Natural killer cell (primary cell): ENCODE measurements around the gene C11orf16. TPM values are rescaled to one million over a fixed set of nuclear protein-coding genes. Genes with fewer than 3 reads are reported as not detected.
"Not testable (repeated sequence)": the region's sequence is repeated elsewhere in the genome, so short reads cannot be mapped to it uniquely, and the experiment has no call there.

Experiments used
- ATAC-seq, 3 donors: fragments of 150-1000 bp in 2 of 3; fragments of 200-7000 bp in 1 of 3; cut with Tn5 transposase; 1 replicate in 1 of 3; 2 replicates in 2 of 3; pipeline ENCODE4 v1.10.0; 2021; ENCODE audit warnings: mild to moderate bottlenecking in 2 of 3, moderate library complexity in 2 of 3
- DNase-seq, 2 donors: peaks; one replicate each; pipeline versions ENCODE4 v3.0.0 to v3.0.0-alpha.2; 2013 to 2021; ENCODE audit warnings: mixed read lengths in 1 of 2
- H3K27ac ChIP-seq: one replicate; pipeline ENCODE4 v1.5.1; 2013; ENCODE audit warnings: mild to moderate bottlenecking, low read length
- H3K27me3 ChIP-seq: one replicate; pipeline ENCODE4 v1.6.1; 2013; ENCODE audit warnings: low read length; ENCODE audit not compliant: control insufficient read depth, insufficient read depth
- H3K36me3 ChIP-seq: one replicate; pipeline ENCODE4 v1.6.1; 2013; ENCODE audit warnings: low read length; ENCODE audit not compliant: control insufficient read depth, insufficient read depth
- H3K4me1 ChIP-seq: one replicate; pipeline ENCODE4 v1.6.1; 2013; ENCODE audit warnings: low read length; ENCODE audit not compliant: control insufficient read depth, insufficient read depth
- H3K4me3 ChIP-seq: one replicate; pipeline ENCODE4 v1.5.1; 2013; ENCODE audit warnings: low read length
- H3K9me3 ChIP-seq: one replicate; pipeline ENCODE4 v1.6.1; 2013; ENCODE audit warnings: low read length; ENCODE audit not compliant: control insufficient read depth, insufficient read depth
- H3K27ac Mint-ChIP-seq, 2 donors: one replicate each; pipeline ENCODE4 v1.8.0; 2022; ENCODE audit warnings: mild to moderate bottlenecking in 2 of 2, mixed read lengths in 2 of 2, moderate library complexity in 1 of 2
- H3K27me3 Mint-ChIP-seq, 2 donors: one replicate each; pipeline ENCODE4 v1.8.0; 2022; ENCODE audit warnings: low read depth in 2 of 2, mixed read lengths in 2 of 2
- H3K36me3 Mint-ChIP-seq: one replicate; pipeline ENCODE4 v1.8.0; 2022; ENCODE audit warnings: mixed read lengths
- H3K4me1 Mint-ChIP-seq, 2 donors: one replicate each; pipeline ENCODE4 v1.8.0; 2022; ENCODE audit warnings: mixed read lengths in 2 of 2
- H3K4me3 Mint-ChIP-seq: one replicate; pipeline ENCODE4 v1.8.0; 2022; ENCODE audit warnings: mild to moderate bottlenecking, moderate library complexity, mixed read lengths
- H3K9me3 Mint-ChIP-seq, 2 donors: one replicate each; pipeline ENCODE4 v1.8.0; 2022; ENCODE audit warnings: mixed read lengths in 2 of 2
- WGBS: methylation state at CpG from one replicate; pipeline ENCODE4 v1.1.7; 2013; ENCODE audit warnings: missing lambda C conversion rate; ENCODE audit not compliant: insufficient coverage; 5-methylcytosine and 5-hydroxymethylcytosine counted together
- intact Hi-C: fragments of 100-400 bp; cut with micrococcal nuclease; formaldehyde crosslinking; loops from one replicate; pipeline ENCODE4 v1.14.2; 2022
- total RNA-seq, 4 donors: library from RNA; stranded (reverse); fragments of 120-200 nt in 1 of 4; gene quantifications; one replicate each; pipeline versions ENCODE4 v1.2.3 to v1.2.4, GENCODE V29; 2013 to 2022
- TF ChIP-seq, protein P1 (sequence below): fragments of 200-600 bp; IDR thresholded peaks from one replicate; pipeline ENCODE4 v1.8.0; 2022; ENCODE audit warnings: antibody characterized with exemption

The C11orf16 gene
- total RNA-seq, 3 donors from 2014 or later (not counting 1 experiment from before 2014, with no cell fraction given) = not detected

DNA sequence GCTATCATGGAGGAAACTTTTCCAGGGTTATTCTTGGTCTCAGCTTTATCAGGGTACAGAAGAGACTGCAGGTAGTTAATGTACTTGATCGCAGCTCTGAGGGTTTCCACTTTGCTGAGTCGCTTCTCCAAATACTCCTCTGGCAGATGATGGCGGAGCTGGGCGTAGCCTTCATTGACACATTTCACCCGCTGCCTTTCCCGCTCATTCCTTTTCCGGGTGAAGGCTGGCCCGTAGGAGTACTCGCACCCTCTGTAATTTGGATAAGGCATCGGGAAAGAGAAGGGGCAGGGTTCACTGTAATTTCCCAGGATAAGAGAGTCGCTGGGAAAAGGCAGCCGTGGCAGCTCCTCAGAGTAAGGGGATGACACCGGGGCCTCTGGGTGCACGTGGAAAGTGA is 4.9 kb upstream of the C11orf16 start:
- Mint-ChIP-seq H3K9me3 (no peaks in the 10 kb centered on the region), H3K27me3 (peaks cover 16 to 23% of the 10 kb centered on the region in 2 donors), H3K4me3 (no peak overlapping the region), H3K4me1 (no peaks in the 10 kb centered on the region), H3K27ac (no peak overlapping the region), H3K36me3 (no peaks in the 10 kb centered on the region)
- Histone ChIP-seq H3K9me3 (no peaks in the 10 kb centered on the region), H3K4me3 (no peak overlapping the region), H3K36me3 (no peaks in the 10 kb centered on the region), H3K27me3 (no peaks in the 10 kb centered on the region), H3K4me1 (no peaks in the 10 kb centered on the region), H3K27ac (no peak overlapping the region)
- WGBS = 94% methylated on average over 13 of the region's 14 CpGs
- intact Hi-C loops = no loop called here
- TF ChIP-seq, protein P1, sequence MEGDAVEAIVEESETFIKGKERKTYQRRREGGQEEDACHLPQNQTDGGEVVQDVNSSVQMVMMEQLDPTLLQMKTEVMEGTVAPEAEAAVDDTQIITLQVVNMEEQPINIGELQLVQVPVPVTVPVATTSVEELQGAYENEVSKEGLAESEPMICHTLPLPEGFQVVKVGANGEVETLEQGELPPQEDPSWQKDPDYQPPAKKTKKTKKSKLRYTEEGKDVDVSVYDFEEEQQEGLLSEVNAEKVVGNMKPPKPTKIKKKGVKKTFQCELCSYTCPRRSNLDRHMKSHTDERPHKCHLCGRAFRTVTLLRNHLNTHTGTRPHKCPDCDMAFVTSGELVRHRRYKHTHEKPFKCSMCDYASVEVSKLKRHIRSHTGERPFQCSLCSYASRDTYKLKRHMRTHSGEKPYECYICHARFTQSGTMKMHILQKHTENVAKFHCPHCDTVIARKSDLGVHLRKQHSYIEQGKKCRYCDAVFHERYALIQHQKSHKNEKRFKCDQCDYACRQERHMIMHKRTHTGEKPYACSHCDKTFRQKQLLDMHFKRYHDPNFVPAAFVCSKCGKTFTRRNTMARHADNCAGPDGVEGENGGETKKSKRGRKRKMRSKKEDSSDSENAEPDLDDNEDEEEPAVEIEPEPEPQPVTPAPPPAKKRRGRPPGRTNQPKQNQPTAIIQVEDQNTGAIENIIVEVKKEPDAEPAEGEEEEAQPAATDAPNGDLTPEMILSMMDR = no peak
- no peak for DNase-seq
- no peak for ATAC-seq

DNA sequence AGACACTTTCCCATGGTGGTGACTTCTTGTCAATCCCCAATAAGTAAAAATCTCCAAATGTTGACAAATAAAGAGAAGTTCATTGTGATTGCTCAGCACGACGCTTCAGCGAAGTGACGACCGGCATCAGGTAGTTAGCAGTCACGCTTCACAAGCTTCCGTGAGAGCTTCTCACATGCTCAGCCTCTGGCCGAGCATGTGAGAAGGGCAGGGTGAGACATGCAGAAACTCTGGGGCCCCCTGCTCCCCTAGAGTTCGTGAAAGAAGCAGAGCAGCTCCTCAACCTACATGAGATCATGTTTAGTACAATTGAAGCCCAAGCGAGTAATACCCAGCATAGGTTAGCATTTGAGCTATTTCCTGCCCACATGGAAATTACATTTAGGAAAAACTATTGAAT is 4.4 kb upstream of the C11orf16 start:
- intact Hi-C loops = no loop called here
- Histone ChIP-seq H3K36me3 (no peaks in the 10 kb centered on the region), H3K4me3 (no peak overlapping the region), H3K27me3 (no peaks in the 10 kb centered on the region), H3K4me1 (no peaks in the 10 kb centered on the region), H3K27ac (no peak overlapping the region), H3K9me3 (no peaks in the 10 kb centered on the region)
- Mint-ChIP-seq H3K27ac (no peak overlapping the region), H3K36me3 (no peaks in the 10 kb centered on the region), H3K27me3 (peaks cover 16 to 18% of the 10 kb centered on the region in 2 donors), H3K4me1 (no peaks in the 10 kb centered on the region), H3K4me3 (no peak overlapping the region), H3K9me3 (no peaks in the 10 kb centered on the region)
- no peak for ATAC-seq
- 87% methylated on average over 10 of the region's 10 CpGs for WGBS
- DNase-seq = no peak
- TF ChIP-seq, protein P1 = no peak

DNA sequence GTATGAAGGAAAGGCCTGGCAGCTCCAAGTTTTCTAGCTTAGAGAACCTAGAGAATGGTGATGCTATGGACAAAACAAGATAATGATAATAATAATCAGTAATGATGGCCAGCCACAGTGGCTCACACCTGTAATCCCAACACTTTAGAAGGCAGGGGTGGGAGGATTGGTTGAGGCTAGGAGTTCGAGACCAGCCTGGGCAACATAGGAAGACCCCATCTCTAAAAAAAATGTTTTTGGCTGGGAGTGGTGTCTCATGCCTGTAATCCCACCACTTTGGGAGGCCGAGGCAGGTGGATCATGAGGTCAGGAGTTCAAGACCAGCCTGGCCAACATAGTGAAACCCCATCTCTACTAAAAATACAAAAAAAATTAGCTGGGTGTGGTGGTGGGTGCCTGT is 3.0 kb upstream of the C11orf16 start:
- H3K4me1 Mint-ChIP-seq, H3K27me3 ChIP-seq, H3K4me1 ChIP-seq, DNase-seq, H3K27ac ChIP-seq, H3K4me3 ChIP-seq, H3K9me3 ChIP-seq, ATAC-seq, H3K36me3 ChIP-seq, H3K9me3 Mint-ChIP-seq, H3K36me3 Mint-ChIP-seq, intact Hi-C loops, H3K27ac Mint-ChIP-seq, H3K4me3 Mint-ChIP-seq: not testable (repeated sequence)
- 100% methylated on average over 1 of the region's 2 CpGs for WGBS
- peaks cover 9 to 10% of the 10 kb centered on the region in 2 donors for H3K27me3 Mint-ChIP-seq

DNA sequence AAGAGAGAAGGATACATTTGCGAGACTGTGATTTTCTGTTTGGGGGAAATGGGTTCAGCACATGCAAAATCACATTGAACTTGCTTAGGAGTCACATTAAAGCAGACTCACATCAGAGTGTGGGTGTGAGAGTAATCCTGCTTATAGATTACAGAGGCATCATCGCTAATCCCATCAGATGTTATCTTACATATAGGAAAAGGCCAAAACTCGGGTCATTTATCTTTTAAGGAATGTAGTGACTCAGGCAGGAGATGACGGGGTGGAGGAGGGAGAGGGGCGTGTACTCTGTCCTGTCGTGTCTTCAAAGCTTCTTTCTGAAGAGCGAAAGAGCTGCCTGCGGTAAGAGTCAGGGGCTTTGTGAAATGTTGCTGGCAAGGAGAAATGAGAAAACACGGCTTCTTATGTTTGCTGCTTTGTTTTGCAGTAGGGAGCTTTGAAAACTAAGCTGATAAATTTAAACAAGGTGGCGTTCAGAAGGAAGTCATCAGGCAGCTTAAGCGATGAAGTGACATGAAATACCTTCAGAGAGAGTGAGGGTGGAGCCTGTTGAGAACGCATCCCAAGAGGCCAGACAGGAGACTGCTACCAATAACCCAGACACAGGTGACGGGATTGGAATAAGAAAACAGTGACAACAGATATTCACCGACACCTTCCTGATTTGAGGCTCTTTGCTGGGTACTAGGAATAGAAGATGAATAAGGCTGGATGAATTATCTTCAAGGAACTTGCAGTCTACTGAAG is 2.2 kb upstream of the C11orf16 start:
- no peak overlapping the region for H3K4me3 Mint-ChIP-seq
- no peaks in the 10 kb centered on the region for H3K27me3 ChIP-seq
- WGBS = 87% methylated on average over 14 of the region's 14 CpGs
- H3K9me3 Mint-ChIP-seq = no peaks in the 10 kb centered on the region
- no peaks in the 10 kb centered on the region for H3K4me1 ChIP-seq
- H3K4me3 ChIP-seq = no peak overlapping the region
- no peaks in the 10 kb centered on the region for H3K9me3 ChIP-seq
- H3K36me3 Mint-ChIP-seq = no peaks in the 10 kb centered on the region
- no peaks in the 10 kb centered on the region for H3K36me3 ChIP-seq
- no peaks in the 10 kb centered on the region for H3K4me1 Mint-ChIP-seq
- H3K27ac Mint-ChIP-seq = no peak overlapping the region
- H3K27me3 Mint-ChIP-seq = peaks cover 4 to 9% of the 10 kb centered on the region in 2 donors
- DNase-seq = no peak
- intact Hi-C loops = no loop called here
- TF ChIP-seq, protein P1 = no peak
- no peak for ATAC-seq
- no peak overlapping the region for H3K27ac ChIP-seq
